Panc1 (cell line): Measurements from ENCODE around the gene RNF130. TPM values are rescaled to one million over a fixed set of nuclear protein-coding genes. Genes with fewer than 3 reads are reported as not detected.

Experiments used
- ATAC-seq: fragments of 200-7000 bp; cut with Tn5 transposase; 2 replicates; pipeline ENCODE4 v1.9.1; 2020; ENCODE audit warnings: mild to moderate bottlenecking, moderate library complexity
- BruUV-seq: library from RNA; stranded (reverse); fragments of 400-500 nt; replicated peaks from 2 replicates; lab custom pipeline; 2021; lab: Mats Ljungman, UMichigan
- CTCF ChIA-PET: fragments of 300-600 bp; sonication (Branson Sonifier 250); formaldehyde crosslinking; loops from one replicate; lab custom pipeline; 2022; ENCODE audit warnings: antibody characterized with exemption; lab: Charles Lee
- POLR2A ChIA-PET: fragments of 300-600 bp; sonication (Branson Sonifier 250); formaldehyde crosslinking; loops from one replicate; lab custom pipeline; 2022; ENCODE audit warnings: antibody characterized with exemption; lab: Charles Lee
- DNase-seq: peaks from one replicate; pipeline ENCODE4 v3.0.0-alpha.2; 2010; ENCODE audit warnings: low read depth, low spot score
- H3K27ac ChIP-seq: 2 replicates; pipeline ENCODE4 v1.5.1; 2011; ENCODE audit warnings: mild to moderate bottlenecking, low read length, inconsistent platforms
- H3K27me3 ChIP-seq: fragments of 200-500 bp; sonication (Bioruptor generic); 2 replicates; pipeline ENCODE4 v1.6.0; 2014; ENCODE audit warnings: low read length, inconsistent platforms; ENCODE audit not compliant: control insufficient read depth, insufficient read depth
- H3K36me3 ChIP-seq: fragments of 200-500 bp; sonication (Bioruptor generic); 2 replicates; pipeline ENCODE4 v1.5.1; 2014; ENCODE audit warnings: inconsistent platforms, mild to moderate bottlenecking, low read length, moderate library complexity; ENCODE audit not compliant: control insufficient read depth, insufficient read depth
- H3K4me1 ChIP-seq: 2 replicates; pipeline ENCODE4 v1.5.1; 2011; ENCODE audit warnings: inconsistent platforms, mild to moderate bottlenecking, low read length, moderate library complexity; ENCODE audit not compliant: control insufficient read depth, insufficient read depth
- H3K4me3 ChIP-seq, 2 experiments: 2 replicates each; pipeline ENCODE4 v1.5.1; 2011 to 2012; ENCODE audit warnings: low read depth in 2 of 2, low read length in 2 of 2, mild to moderate bottlenecking in 2 of 2, inconsistent platforms in 1 of 2, moderate library complexity in 1 of 2
- H3K9me3 ChIP-seq: fragments of 200-500 bp; sonication (Bioruptor generic); 2 replicates; pipeline ENCODE4 v1.5.1; 2014; ENCODE audit warnings: low read depth, mild to moderate bottlenecking, inconsistent platforms, low read length, moderate library complexity; ENCODE audit not compliant: control insufficient read depth, insufficient read depth
- POLR2AphosphoS5 ChIP-seq: IDR thresholded peaks from 2 replicates; pipeline ENCODE4 v1.6.1; 2012; ENCODE audit warnings: mild to moderate bottlenecking, low read depth, low read length, moderate library complexity
- SIN3A ChIP-seq: IDR thresholded peaks from 2 replicates; pipeline ENCODE4 v1.6.1; 2012; ENCODE audit warnings: low read depth, mild to moderate bottlenecking, low read length, moderate library complexity, borderline replicate concordance; ENCODE audit not compliant: insufficient read depth
- TCF7L2 ChIP-seq: IDR thresholded peaks from 2 replicates; pipeline ENCODE4 v1.6.1; 2011; ENCODE audit warnings: mild to moderate bottlenecking, low read depth, low read length, inconsistent platforms
- in situ Hi-C: cut with HindIII; loops from 2 replicates; pipeline ENCODE4 v1.10.0; 2016; ENCODE audit warnings: low sequenced_read_pairs, low pct_unique_long_range_greater_than_20kb
- intact Hi-C: fragments of 100-400 bp; cut with micrococcal nuclease; formaldehyde crosslinking; loops from one replicate; pipeline ENCODE4 v1.10.0; 2022; ENCODE audit not compliant: unreplicated experiment
- total RNA-seq: library from RNA; stranded (reverse); gene quantifications from one replicate; pipeline ENCODE4 v1.2.1, GENCODE V29; 2021; ENCODE audit not compliant: unreplicated experiment
- TF ChIP-seq, protein P1 (sequence below), 2 experiments: IDR thresholded peaks; 2 replicates each; pipeline ENCODE4 v1.6.1; 2011 to 2012; ENCODE audit warnings: low read depth in 2 of 2, control low read depth in 1 of 2, low read length in 1 of 2, mild to moderate bottlenecking in 1 of 2, moderate library complexity in 1 of 2; ENCODE audit not compliant: insufficient read depth in 1 of 2
- TF ChIP-seq, protein P2 (sequence below): fragments of 450-650 bp; IDR thresholded peaks from 2 replicates; pipeline ENCODE4 v1.5.1; 2017; ENCODE audit warnings: mild to moderate bottlenecking

The RNF130 gene
- total RNA-seq, 1 experiment from 2014 or later: 73.1 TPM

DNA sequence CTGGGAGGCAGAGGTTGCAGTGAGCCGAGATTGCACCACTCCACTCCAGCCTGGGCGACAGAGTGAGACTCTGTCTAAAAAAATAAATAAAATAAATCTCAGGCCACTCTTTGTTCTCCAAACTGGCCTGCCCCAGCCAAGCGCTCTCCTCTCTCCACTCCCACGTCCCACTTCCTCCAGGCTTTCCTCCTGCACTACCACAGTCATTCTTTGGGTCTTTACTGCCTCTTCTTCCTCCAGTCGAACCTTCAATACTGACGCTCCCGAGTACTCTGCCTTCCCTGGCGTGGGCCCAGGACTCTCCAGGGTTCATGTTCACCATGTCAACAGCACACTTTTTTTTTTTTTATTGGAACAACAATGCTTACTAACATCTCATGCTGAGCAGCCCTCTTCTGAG, 23.9 kb downstream of the RNF130 start:
- in situ Hi-C loops (no loop called here), intact Hi-C loops (no loop called here)
- BruUV-seq: no TSS peak
- H3K27me3 ChIP-seq: no peaks in the 10 kb centered on the region
- CTCF ChIA-PET: interaction anchor here (0.7 kb wide), 1 partner anchor 25 kb away, joined by 7 read pairs; no protein-coding TSS in a partner anchor
- H3K9me3 ChIP-seq: peaks cover 7% of the 10 kb centered on the region; the same call in 1 of the 2 replicates
- TF ChIP-seq, protein P1, sequence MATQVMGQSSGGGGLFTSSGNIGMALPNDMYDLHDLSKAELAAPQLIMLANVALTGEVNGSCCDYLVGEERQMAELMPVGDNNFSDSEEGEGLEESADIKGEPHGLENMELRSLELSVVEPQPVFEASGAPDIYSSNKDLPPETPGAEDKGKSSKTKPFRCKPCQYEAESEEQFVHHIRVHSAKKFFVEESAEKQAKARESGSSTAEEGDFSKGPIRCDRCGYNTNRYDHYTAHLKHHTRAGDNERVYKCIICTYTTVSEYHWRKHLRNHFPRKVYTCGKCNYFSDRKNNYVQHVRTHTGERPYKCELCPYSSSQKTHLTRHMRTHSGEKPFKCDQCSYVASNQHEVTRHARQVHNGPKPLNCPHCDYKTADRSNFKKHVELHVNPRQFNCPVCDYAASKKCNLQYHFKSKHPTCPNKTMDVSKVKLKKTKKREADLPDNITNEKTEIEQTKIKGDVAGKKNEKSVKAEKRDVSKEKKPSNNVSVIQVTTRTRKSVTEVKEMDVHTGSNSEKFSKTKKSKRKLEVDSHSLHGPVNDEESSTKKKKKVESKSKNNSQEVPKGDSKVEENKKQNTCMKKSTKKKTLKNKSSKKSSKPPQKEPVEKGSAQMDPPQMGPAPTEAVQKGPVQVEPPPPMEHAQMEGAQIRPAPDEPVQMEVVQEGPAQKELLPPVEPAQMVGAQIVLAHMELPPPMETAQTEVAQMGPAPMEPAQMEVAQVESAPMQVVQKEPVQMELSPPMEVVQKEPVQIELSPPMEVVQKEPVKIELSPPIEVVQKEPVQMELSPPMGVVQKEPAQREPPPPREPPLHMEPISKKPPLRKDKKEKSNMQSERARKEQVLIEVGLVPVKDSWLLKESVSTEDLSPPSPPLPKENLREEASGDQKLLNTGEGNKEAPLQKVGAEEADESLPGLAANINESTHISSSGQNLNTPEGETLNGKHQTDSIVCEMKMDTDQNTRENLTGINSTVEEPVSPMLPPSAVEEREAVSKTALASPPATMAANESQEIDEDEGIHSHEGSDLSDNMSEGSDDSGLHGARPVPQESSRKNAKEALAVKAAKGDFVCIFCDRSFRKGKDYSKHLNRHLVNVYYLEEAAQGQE (IDR thresholded peaks at IDR 0.05; ENCODE audit: insufficient read depth in 1 of 2, low read depth in 2 of 2, low read length in 1 of 2): no peak
- TF ChIP-seq, protein P2, sequence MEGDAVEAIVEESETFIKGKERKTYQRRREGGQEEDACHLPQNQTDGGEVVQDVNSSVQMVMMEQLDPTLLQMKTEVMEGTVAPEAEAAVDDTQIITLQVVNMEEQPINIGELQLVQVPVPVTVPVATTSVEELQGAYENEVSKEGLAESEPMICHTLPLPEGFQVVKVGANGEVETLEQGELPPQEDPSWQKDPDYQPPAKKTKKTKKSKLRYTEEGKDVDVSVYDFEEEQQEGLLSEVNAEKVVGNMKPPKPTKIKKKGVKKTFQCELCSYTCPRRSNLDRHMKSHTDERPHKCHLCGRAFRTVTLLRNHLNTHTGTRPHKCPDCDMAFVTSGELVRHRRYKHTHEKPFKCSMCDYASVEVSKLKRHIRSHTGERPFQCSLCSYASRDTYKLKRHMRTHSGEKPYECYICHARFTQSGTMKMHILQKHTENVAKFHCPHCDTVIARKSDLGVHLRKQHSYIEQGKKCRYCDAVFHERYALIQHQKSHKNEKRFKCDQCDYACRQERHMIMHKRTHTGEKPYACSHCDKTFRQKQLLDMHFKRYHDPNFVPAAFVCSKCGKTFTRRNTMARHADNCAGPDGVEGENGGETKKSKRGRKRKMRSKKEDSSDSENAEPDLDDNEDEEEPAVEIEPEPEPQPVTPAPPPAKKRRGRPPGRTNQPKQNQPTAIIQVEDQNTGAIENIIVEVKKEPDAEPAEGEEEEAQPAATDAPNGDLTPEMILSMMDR: no peak
- TF ChIP-seq TCF7L2 (no peak), SIN3A (no peak), POLR2AphosphoS5 (no peak)
- DNase-seq (no peak), ATAC-seq (no peak)
- H3K4me1 ChIP-seq: 0 out of 2 replicates have a peak, but pooled peaks cover 2% of the 10 kb centered on the region
- H3K36me3 ChIP-seq: no peaks in the 10 kb centered on the region
- no peak overlapping the region for H3K4me3 ChIP-seq
- POLR2A ChIA-PET: no interaction called here
- H3K27ac ChIP-seq: no peak overlapping the region

DNA sequence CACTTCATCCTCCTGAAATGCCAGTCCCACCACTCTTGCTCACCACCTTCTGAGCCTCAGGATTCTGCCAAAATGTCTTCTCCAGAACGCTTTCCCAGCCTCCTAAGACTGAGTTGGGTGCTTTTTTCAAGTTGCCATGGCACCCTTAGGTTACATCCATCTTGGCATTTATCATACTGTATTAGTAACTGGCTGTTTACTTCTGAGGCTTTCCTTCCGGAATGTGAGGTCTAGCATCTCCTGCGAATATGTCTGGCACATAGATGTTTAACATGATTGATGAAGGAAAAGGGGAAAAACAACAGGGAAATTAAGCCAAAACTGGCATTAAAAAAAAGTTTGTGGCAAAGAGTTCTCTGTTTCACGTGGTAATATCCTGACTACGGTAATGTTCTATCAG, 24.9 kb downstream of the RNF130 start:
- TF ChIP-seq, protein P1 (IDR thresholded peaks at IDR 0.05; ENCODE audit: insufficient read depth in 1 of 2, low read depth in 2 of 2, low read length in 1 of 2): no peak
- TF ChIP-seq POLR2AphosphoS5 (no peak), TCF7L2 (no peak), SIN3A (no peak)
- TF ChIP-seq, protein P2: no peak
- Histone ChIP-seq H3K27ac (no peak overlapping the region), H3K9me3 (peaks cover 7% of the 10 kb centered on the region; the same call in 1 of the 2 replicates), H3K4me1 (peaks cover 9% of the 10 kb centered on the region; the same call in 1 of the 2 replicates), H3K27me3 (no peaks in the 10 kb centered on the region), H3K4me3 (no peak overlapping the region), H3K36me3 (no peaks in the 10 kb centered on the region)
- in situ Hi-C loops: no loop called here
- POLR2A ChIA-PET: no interaction called here
- no peak for DNase-seq
- no TSS peak for BruUV-seq
- ATAC-seq: no peak
- CTCF ChIA-PET: no interaction called here
- intact Hi-C loops: no loop called here
